Activated T-cell treated with anti-CD3 and anti-CD28 coated beads, Interleukin-2, amount 50 U/mL, for 72 hours (primary cell): ENCODE results near the gene ZNF860. TPM values are rescaled to one million over a fixed set of nuclear protein-coding genes. Genes with fewer than 3 reads are reported as not detected.

ENCODE experiments used
- ATAC-seq, 2 donors: fragments of 150-1000 bp; cut with Tn5 transposase; replicated peaks in 1 of 2; 2 replicates each; pipeline ENCODE4 v1.10.0; 2021; ENCODE audit warnings: moderate library complexity in 2 of 2, mild to moderate bottlenecking in 1 of 2
- DNase-seq, 2 donors: peaks; one replicate each; pipeline ENCODE4 v3.0.0; 2021 to 2022; ENCODE audit warnings: mixed read lengths in 1 of 2
- H3K27ac Mint-ChIP-seq: one replicate; pipeline ENCODE4 v1.8.0; 2022; ENCODE audit warnings: mild to moderate bottlenecking, moderate library complexity, mixed read lengths
- H3K27me3 Mint-ChIP-seq: one replicate; pipeline ENCODE4 v1.8.0; 2022; ENCODE audit warnings: low read depth, mixed read lengths
- H3K36me3 Mint-ChIP-seq, 2 donors: one replicate each; pipeline ENCODE4 v1.8.0; 2022; ENCODE audit warnings: mixed read lengths in 2 of 2, mild to moderate bottlenecking in 1 of 2; ENCODE audit not compliant: insufficient read depth in 2 of 2
- H3K4me1 Mint-ChIP-seq: one replicate; pipeline ENCODE4 v1.8.0; 2022; ENCODE audit warnings: low read depth, mixed read lengths
- H3K4me3 Mint-ChIP-seq, 2 donors: one replicate each; pipeline ENCODE4 v1.8.0; 2022; ENCODE audit warnings: mild to moderate bottlenecking in 2 of 2, mixed read lengths in 2 of 2, moderate library complexity in 2 of 2
- H3K9me3 Mint-ChIP-seq, 2 donors: one replicate each; pipeline ENCODE4 v1.8.0; 2022; ENCODE audit warnings: mixed read lengths in 2 of 2
- total RNA-seq, 2 donors: library from RNA; stranded (reverse); gene quantifications; one replicate each; pipeline ENCODE4 v1.2.3, GENCODE V29; 2022

Gene ZNF860
- total RNA-seq, 2 donors from 2014 or later: 0.14 TPM; not detected in 1

- no peak overlapping the region for H3K27ac Mint-ChIP-seq
Observed at GRCh38 chr3:31952205-31952604, 29.3 kb upstream of the ZNF860 start.

GRCh38 chr3:31953091-31953490, 28.5 kb upstream of the ZNF860 start:
- no peak for ATAC-seq
- Mint-ChIP-seq H3K9me3 (peaks cover 6 to 12% of the 10 kb centered on the region in 2 donors), H3K4me1 (no peaks in the 10 kb centered on the region), H3K4me3 (no peak overlapping the region), H3K27ac (no peak overlapping the region), H3K27me3 (peaks cover 37% of the 10 kb centered on the region), H3K36me3 (peaks cover 0 to 5% of the 10 kb centered on the region in 2 donors)
- DNase-seq: no peak

More at GRCh38 chr3:31952205-31952604, 29.3 kb upstream of the ZNF860 start:
- peaks cover 5% of the 10 kb centered on the region for H3K4me1 Mint-ChIP-seq
- DNase-seq (no peak), ATAC-seq (no peak)
- H3K9me3 Mint-ChIP-seq: peaks cover 6 to 12% of the 10 kb centered on the region in 2 donors
- H3K4me3 Mint-ChIP-seq: no peak overlapping the region
- H3K27me3 Mint-ChIP-seq: peaks cover 45% of the 10 kb centered on the region
- H3K36me3 Mint-ChIP-seq: peaks cover 0 to 5% of the 10 kb centered on the region in 2 donors

GRCh38 chr3:31953636-31954035, 27.9 kb upstream of the ZNF860 start:
- ATAC-seq (no peak), DNase-seq (no peak)
- H3K27me3 Mint-ChIP-seq: peaks cover 31% of the 10 kb centered on the region
- no peaks in the 10 kb centered on the region for H3K4me1 Mint-ChIP-seq
- H3K36me3 Mint-ChIP-seq: peaks cover 0 to 5% of the 10 kb centered on the region in 2 donors
- peaks cover 6 to 12% of the 10 kb centered on the region in 2 donors for H3K9me3 Mint-ChIP-seq
- no peak overlapping the region for H3K27ac Mint-ChIP-seq
- H3K4me3 Mint-ChIP-seq: no peak overlapping the region

GRCh38 chr3:31955581-31955980, 26.0 kb upstream of the ZNF860 start:
- no peak overlapping the region for H3K27ac Mint-ChIP-seq
- H3K9me3 Mint-ChIP-seq: peaks cover 6 to 9% of the 10 kb centered on the region in 2 donors
- no peak overlapping the region for H3K4me3 Mint-ChIP-seq
- no peak for ATAC-seq
- H3K36me3 Mint-ChIP-seq: peaks cover 0 to 5% of the 10 kb centered on the region in 2 donors
- no peak for DNase-seq
- H3K4me1 Mint-ChIP-seq: no peaks in the 10 kb centered on the region
- peaks cover 35% of the 10 kb centered on the region for H3K27me3 Mint-ChIP-seq

GRCh38 chr3:31957106-31957505, 24.4 kb upstream of the ZNF860 start:
- Mint-ChIP-seq H3K4me1 (no peaks in the 10 kb centered on the region), H3K36me3 (peaks cover 0 to 3% of the 10 kb centered on the region in 2 donors), H3K27me3 (peaks cover 27% of the 10 kb centered on the region), H3K4me3 (no peak overlapping the region), H3K27ac (no peak overlapping the region), H3K9me3 (peaks cover 4 to 6% of the 10 kb centered on the region in 2 donors)
- no peak for DNase-seq
- ATAC-seq: no peak

- H3K36me3 Mint-ChIP-seq: peaks cover 0 to 3% of the 10 kb centered on the region in 2 donors
- DNase-seq (no peak), ATAC-seq (no peak)
- peaks cover 19% of the 10 kb centered on the region for H3K27me3 Mint-ChIP-seq
- H3K4me1 Mint-ChIP-seq: peaks cover 10% of the 10 kb centered on the region
- no peak overlapping the region for H3K4me3 Mint-ChIP-seq
- peaks cover 4 to 6% of the 10 kb centered on the region in 2 donors for H3K9me3 Mint-ChIP-seq
- H3K27ac Mint-ChIP-seq: no peak overlapping the region
Observed at GRCh38 chr3:31958701-31959152, 22.8 kb upstream of the ZNF860 start.

GRCh38 chr3:31959251-31959650, 22.3 kb upstream of the ZNF860 start:
- H3K27ac Mint-ChIP-seq: no peak overlapping the region
- H3K4me1 Mint-ChIP-seq: peaks cover 12% of the 10 kb centered on the region
- H3K27me3 Mint-ChIP-seq: peaks cover 19% of the 10 kb centered on the region
- no peak for ATAC-seq
- H3K9me3 Mint-ChIP-seq: peaks cover 4 to 6% of the 10 kb centered on the region in 2 donors
- no peak for DNase-seq
- no peak overlapping the region for H3K4me3 Mint-ChIP-seq
- H3K36me3 Mint-ChIP-seq: peaks cover 0 to 3% of the 10 kb centered on the region in 2 donors

GRCh38 chr3:31959951-31960792, 21.4 kb upstream of the ZNF860 start:
- no peak overlapping the region for H3K4me3 Mint-ChIP-seq
- H3K4me1 Mint-ChIP-seq: peaks cover 12% of the 10 kb centered on the region
- ATAC-seq: no peak
- peaks cover 16% of the 10 kb centered on the region for H3K27me3 Mint-ChIP-seq
- peaks cover 2 to 3% of the 10 kb centered on the region in 2 donors for H3K9me3 Mint-ChIP-seq
- no peak for DNase-seq
- peaks cover 0 to 3% of the 10 kb centered on the region in 2 donors for H3K36me3 Mint-ChIP-seq
- H3K27ac Mint-ChIP-seq: no peak overlapping the region

GRCh38 chr3:31960793-31961431, 20.6 kb upstream of the ZNF860 start:
- ATAC-seq (no peak), DNase-seq (no peak)
- Mint-ChIP-seq H3K36me3 (no peaks in the 10 kb centered on the region), H3K4me1 (peaks cover 12% of the 10 kb centered on the region), H3K27ac (no peak overlapping the region), H3K4me3 (no peak overlapping the region), H3K9me3 (no peaks in the 10 kb centered on the region), H3K27me3 (peaks cover 16% of the 10 kb centered on the region)

- ATAC-seq (no peak), DNase-seq (no peak)
- peaks cover 16% of the 10 kb centered on the region for H3K27me3 Mint-ChIP-seq
- no peaks in the 10 kb centered on the region for H3K9me3 Mint-ChIP-seq
- H3K4me3 Mint-ChIP-seq: no peak overlapping the region
- H3K27ac Mint-ChIP-seq: no peak overlapping the region
- no peaks in the 10 kb centered on the region for H3K36me3 Mint-ChIP-seq
- peaks cover 12% of the 10 kb centered on the region for H3K4me1 Mint-ChIP-seq
Observed at GRCh38 chr3:31962801-31963205, 18.7 kb upstream of the ZNF860 start.

- no peak for ATAC-seq
- Mint-ChIP-seq H3K27ac (no peak overlapping the region), H3K4me1 (peaks cover 12% of the 10 kb centered on the region), H3K36me3 (no peaks in the 10 kb centered on the region), H3K4me3 (no peak overlapping the region), H3K9me3 (no peaks in the 10 kb centered on the region), H3K27me3 (peaks cover 9% of the 10 kb centered on the region)
- DNase-seq: no peak
Observed at GRCh38 chr3:31966978-31967591, 14.5 kb upstream of the ZNF860 start.

GRCh38 chr3:31967592-31967991, 14.0 kb upstream of the ZNF860 start:
- Mint-ChIP-seq H3K4me3 (no peak overlapping the region), H3K27ac (no peak overlapping the region), H3K27me3 (peaks cover 9% of the 10 kb centered on the region), H3K4me1 (peaks cover 11% of the 10 kb centered on the region), H3K36me3 (no peaks in the 10 kb centered on the region), H3K9me3 (no peaks in the 10 kb centered on the region)
- DNase-seq: no peak
- ATAC-seq: no peak

GRCh38 chr3:31968369-31968926, 13.1 kb upstream of the ZNF860 start:
- H3K27me3 Mint-ChIP-seq: peaks cover 14% of the 10 kb centered on the region
- ATAC-seq (no peak), DNase-seq (no peak)
- no peak overlapping the region for H3K27ac Mint-ChIP-seq
- no peaks in the 10 kb centered on the region for H3K36me3 Mint-ChIP-seq
- H3K4me1 Mint-ChIP-seq: peaks cover 5% of the 10 kb centered on the region
- no peaks in the 10 kb centered on the region for H3K9me3 Mint-ChIP-seq
- no peak overlapping the region for H3K4me3 Mint-ChIP-seq
